Smooth muscle cell (in vitro differentiated cells): ENCODE data around the gene NDUFB11. TPM values are rescaled to one million over a fixed set of nuclear protein-coding genes. Genes with fewer than 3 reads are reported as not detected.

Experiments
- DNase-seq: peaks from one replicate; lab custom pipeline; 2025; ENCODE audit not compliant: unreplicated experiment; lab: John Stamatoyannopoulos, UW
- H2AFZ ChIP-seq: fragments of 200-600 bp; sonication (generic); 2 replicates; pipeline ENCODE4 v1.6.0; 2016; ENCODE audit warnings: antibody characterized with exemption, low read depth, mild to moderate bottlenecking
- H3F3A ChIP-seq: fragments of 200-600 bp; sonication (generic); 2 replicates; pipeline ENCODE4 v1.6.0; 2017; ENCODE audit warnings: antibody characterized with exemption, low read depth
- H3K27ac ChIP-seq: fragments of 200-600 bp; sonication (generic); 2 replicates; pipeline ENCODE4 v1.5.1; 2016; ENCODE audit warnings: low read depth, mild to moderate bottlenecking
- H3K27me3 ChIP-seq: fragments of 200-600 bp; sonication (generic); 2 replicates; pipeline ENCODE4 v1.6.1; 2016; ENCODE audit warnings: low read depth, mild to moderate bottlenecking
- H3K36me3 ChIP-seq: fragments of 200-600 bp; sonication (generic); 2 replicates; pipeline ENCODE4 v1.5.1; 2016; ENCODE audit warnings: low read depth
- H3K4me1 ChIP-seq: fragments of 200-600 bp; sonication (generic); 2 replicates; pipeline ENCODE4 v1.5.1; 2016; ENCODE audit warnings: low read depth
- H3K4me2 ChIP-seq: fragments of 200-600 bp; sonication (generic); 2 replicates; pipeline ENCODE4 v1.6.0; 2016; ENCODE audit warnings: mild to moderate bottlenecking
- H3K4me3 ChIP-seq: fragments of 200-600 bp; sonication (generic); 2 replicates; pipeline ENCODE4 v1.5.1; 2016; ENCODE audit warnings: mild to moderate bottlenecking
- H3K79me2 ChIP-seq: fragments of 200-600 bp; sonication (generic); 2 replicates; pipeline ENCODE4 v1.6.0; 2016; ENCODE audit warnings: low read depth, mild to moderate bottlenecking
- H3K9ac ChIP-seq: fragments of 200-600 bp; sonication (generic); 2 replicates; pipeline ENCODE4 v1.6.0; 2016; ENCODE audit warnings: low read depth
- H3K9me3 ChIP-seq: fragments of 200-600 bp; sonication (generic); replicated peaks from 2 replicates; pipeline ENCODE4 v1.5.1; 2016; ENCODE audit warnings: low read depth
- H4K20me1 ChIP-seq: fragments of 200-600 bp; sonication (generic); 2 replicates; pipeline ENCODE4 v1.6.0; 2016; ENCODE audit warnings: low read depth
- WGBS: methylation state at CpG from one replicate; pipeline ENCODE4 v1.1.7; 2016; ENCODE audit warnings: low lambda C conversion rate; 5-methylcytosine and 5-hydroxymethylcytosine counted together
- polyA plus RNA-seq: library from polyadenylated mRNA; unstranded; fragments of >200 nt; fragmentation: Nextera tagmentation; extraction: Ambion mirVana; gene quantifications from 2 replicates; pipeline ENCODE4 v1.2.1, GENCODE V29; 2016
- total RNA-seq: library from RNA; depleted of rRNA; stranded (reverse); fragments of >200 nt; gene quantifications from 2 replicates; pipeline ENCODE4 v1.2.3, GENCODE V29; 2014
- TF ChIP-seq, protein P1 (sequence below): fragments of 200-600 bp; sonication (generic); IDR thresholded peaks from 2 replicates; pipeline ENCODE4 v1.5.1; 2017; ENCODE audit warnings: borderline replicate concordance, mild to moderate bottlenecking, antibody characterized with exemption; ENCODE audit not compliant: insufficient read depth, poor library complexity, severe bottlenecking

NDUFB11 gene
- total and polyA plus RNA-seq, 2 experiments from 2014 or later: 82.6 to 178 TPM

DNA sequence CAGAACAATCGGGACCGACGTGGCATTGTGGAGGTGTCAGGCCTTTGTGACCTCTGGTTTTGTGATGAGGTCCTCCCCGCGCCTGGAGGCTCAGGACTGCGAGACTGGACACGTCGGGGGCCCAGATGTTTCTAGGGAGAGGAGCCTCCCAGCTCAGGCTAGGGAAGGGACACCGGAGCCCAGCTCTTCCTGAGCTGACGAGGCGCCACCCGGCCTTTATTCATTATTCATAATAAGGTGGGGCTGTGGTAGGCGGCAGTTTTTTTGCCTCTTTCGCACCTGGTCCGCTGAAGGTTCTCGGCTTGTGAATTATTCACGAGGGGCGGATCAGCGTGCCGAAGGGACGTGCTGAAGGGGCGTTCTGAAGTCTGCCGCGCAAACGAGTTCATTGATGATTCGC lies 46.8 kb upstream of the NDUFB11 start:
- H3K79me2 ChIP-seq: peaks cover 27% of the 10 kb centered on the region
- H3K4me1 ChIP-seq: peaks cover 16% of the 10 kb centered on the region
- H4K20me1 ChIP-seq: peaks cover 22% of the 10 kb centered on the region
- WGBS: 10% methylated on average over 24 of the region's 26 CpGs
- H3K36me3 ChIP-seq: no peaks in the 10 kb centered on the region
- no peak overlapping the region for H3K27ac ChIP-seq
- peak overlapping the region; percentile 41 for H2AFZ ChIP-seq
- no peaks in the 10 kb centered on the region for H3F3A ChIP-seq
- peak overlapping the region; percentile 88 for H3K4me2 ChIP-seq
- H3K27me3 ChIP-seq: no peaks in the 10 kb centered on the region
- no peak for DNase-seq
- TF ChIP-seq, protein P1, sequence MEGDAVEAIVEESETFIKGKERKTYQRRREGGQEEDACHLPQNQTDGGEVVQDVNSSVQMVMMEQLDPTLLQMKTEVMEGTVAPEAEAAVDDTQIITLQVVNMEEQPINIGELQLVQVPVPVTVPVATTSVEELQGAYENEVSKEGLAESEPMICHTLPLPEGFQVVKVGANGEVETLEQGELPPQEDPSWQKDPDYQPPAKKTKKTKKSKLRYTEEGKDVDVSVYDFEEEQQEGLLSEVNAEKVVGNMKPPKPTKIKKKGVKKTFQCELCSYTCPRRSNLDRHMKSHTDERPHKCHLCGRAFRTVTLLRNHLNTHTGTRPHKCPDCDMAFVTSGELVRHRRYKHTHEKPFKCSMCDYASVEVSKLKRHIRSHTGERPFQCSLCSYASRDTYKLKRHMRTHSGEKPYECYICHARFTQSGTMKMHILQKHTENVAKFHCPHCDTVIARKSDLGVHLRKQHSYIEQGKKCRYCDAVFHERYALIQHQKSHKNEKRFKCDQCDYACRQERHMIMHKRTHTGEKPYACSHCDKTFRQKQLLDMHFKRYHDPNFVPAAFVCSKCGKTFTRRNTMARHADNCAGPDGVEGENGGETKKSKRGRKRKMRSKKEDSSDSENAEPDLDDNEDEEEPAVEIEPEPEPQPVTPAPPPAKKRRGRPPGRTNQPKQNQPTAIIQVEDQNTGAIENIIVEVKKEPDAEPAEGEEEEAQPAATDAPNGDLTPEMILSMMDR: no peak
- peak overlapping the region; percentile 62 for H3K4me3 ChIP-seq
- peak overlapping the region; percentile 20 for H3K9ac ChIP-seq
- H3K9me3 ChIP-seq: no peaks in the 10 kb centered on the region

DNA sequence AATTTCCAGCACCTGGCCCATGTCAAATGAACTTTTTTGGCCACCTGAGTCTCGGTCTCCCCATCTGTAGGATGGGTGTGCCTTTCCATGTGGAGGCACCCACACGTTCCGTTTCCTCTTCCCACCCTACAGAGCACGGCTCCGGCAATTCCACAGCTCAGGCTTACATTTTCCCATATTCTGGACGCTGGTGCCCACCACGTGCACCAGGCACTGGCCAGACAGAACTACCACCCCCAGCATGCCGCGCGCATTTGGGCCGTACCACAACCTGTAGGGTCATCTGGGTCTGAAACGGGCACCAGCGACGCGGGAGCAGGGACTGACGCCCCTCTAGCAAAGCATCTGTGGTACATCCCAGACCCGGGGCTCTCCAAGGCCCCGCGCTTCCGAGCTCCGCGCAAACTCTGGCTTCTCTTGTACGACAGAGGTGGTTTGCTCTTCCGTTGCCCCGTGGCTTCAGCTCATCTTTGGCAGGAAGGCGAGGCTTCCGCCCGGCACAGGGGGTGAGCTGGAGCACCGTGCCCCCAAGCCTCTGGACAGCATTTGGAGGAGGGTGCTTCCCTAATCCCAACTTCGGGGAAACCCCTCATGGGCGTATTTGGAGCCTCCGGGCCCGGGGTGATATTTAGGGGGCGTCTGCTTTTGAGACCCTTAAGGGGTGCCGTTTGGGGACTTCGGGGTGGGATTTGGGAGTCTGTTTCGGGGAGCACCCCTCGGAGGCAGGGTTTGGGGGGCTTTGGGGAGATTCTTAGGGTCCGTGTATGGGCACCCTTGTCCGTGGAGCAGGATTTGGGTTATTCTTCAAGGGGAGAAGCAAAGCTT lies 46.2 kb upstream of the NDUFB11 start:
- TF ChIP-seq, protein P1: no peak
- Histone ChIP-seq H3K4me2 (peak overlapping the region; percentile 88), H3K27me3 (no peaks in the 10 kb centered on the region), H4K20me1 (peaks cover 15% of the 10 kb centered on the region), H3F3A (no peaks in the 10 kb centered on the region), H3K9me3 (no peaks in the 10 kb centered on the region), H2AFZ (peak overlapping the region; percentile 41), H3K4me3 (peak overlapping the region; percentile 62), H3K27ac (no peak overlapping the region), H3K4me1 (peaks cover 9% of the 10 kb centered on the region), H3K9ac (peak overlapping the region; percentile 20), H3K79me2 (peaks cover 20% of the 10 kb centered on the region), H3K36me3 (no peaks in the 10 kb centered on the region)
- DNase-seq: peak; percentile 32
- 10% methylated on average over 31 of the region's 40 CpGs for WGBS

DNA sequence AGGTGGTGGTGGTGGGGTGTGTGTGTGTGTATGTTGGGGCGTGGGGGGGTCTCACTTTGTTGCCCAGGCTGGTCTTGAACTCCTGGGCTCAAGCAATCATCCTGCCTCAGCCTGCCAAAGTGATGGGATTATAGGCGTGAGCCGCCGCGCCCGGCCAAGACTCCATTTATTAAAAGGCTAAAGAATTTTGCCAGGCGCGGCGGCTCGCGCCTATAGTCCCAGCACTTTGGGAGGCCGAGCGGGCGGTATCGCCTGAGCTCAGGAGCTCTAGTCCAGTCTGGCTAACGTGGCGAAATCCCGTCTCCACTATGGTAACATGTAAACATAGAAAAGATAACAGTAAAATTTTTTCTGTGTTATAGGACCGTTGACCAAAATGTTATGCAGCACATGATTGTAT lies 45.4 kb upstream of the NDUFB11 start:
- WGBS: 87% methylated on average over 19 of the region's 19 CpGs
- DNase-seq: no peak
- peaks cover 8% of the 10 kb centered on the region for H4K20me1 ChIP-seq

More for the DNA sequence above, 45.4 kb upstream of the NDUFB11 start:
- H3K4me2 ChIP-seq: no peak overlapping the region
- H3K4me3 ChIP-seq: no peak overlapping the region
- H3K36me3 ChIP-seq: no peaks in the 10 kb centered on the region
- H3K27ac ChIP-seq: no peak overlapping the region
- no peaks in the 10 kb centered on the region for H3K27me3 ChIP-seq
- TF ChIP-seq, protein P1: no peak
- peaks cover 12% of the 10 kb centered on the region for H3K79me2 ChIP-seq
- no peak overlapping the region for H2AFZ ChIP-seq
- peaks cover 2% of the 10 kb centered on the region for H3K4me1 ChIP-seq
- no peaks in the 10 kb centered on the region for H3F3A ChIP-seq
- no peak overlapping the region for H3K9ac ChIP-seq
- no peaks in the 10 kb centered on the region for H3K9me3 ChIP-seq
